DMS153 treated with DMSO at 0.1 percent for 48 hours (cell line): Measurements from ENCODE around the gene WFDC9.
"Not testable (repeated sequence)": the region's sequence is repeated elsewhere in the genome, so short reads cannot be mapped to it uniquely, and the experiment has no call there.

Experiments
- DNase-seq: peaks from one replicate; lab custom pipeline; 2025; ENCODE audit not compliant: unreplicated experiment; lab: John Stamatoyannopoulos, UW

WFDC9 gene

DNA sequence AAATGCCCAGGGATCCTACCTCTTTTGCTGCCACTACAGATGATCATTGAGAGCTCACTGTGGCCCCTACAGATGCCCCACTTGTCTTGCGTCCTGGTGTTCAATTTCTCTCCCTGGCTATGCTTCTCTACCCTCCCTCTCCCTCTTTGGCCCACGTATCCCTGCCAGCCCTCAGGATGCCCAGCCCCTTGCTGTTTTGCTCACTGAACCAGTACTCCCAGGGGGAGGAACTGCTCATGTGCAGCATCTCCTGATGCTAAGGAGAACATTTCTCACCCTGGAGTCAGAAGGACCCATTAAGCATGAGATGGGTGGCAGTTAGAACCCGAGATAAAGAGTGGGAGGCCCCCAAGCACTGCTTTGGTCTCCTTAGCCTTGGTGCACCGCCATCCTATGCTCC is at the start of gene WFDC9:
Gene WFDC9, minus strand, starts transcription at position 101 of the 400 bp plus-strand sequence. CDS start 21,103 bp downstream, outside the sequence.
- DNase-seq, result no peak

DNA sequence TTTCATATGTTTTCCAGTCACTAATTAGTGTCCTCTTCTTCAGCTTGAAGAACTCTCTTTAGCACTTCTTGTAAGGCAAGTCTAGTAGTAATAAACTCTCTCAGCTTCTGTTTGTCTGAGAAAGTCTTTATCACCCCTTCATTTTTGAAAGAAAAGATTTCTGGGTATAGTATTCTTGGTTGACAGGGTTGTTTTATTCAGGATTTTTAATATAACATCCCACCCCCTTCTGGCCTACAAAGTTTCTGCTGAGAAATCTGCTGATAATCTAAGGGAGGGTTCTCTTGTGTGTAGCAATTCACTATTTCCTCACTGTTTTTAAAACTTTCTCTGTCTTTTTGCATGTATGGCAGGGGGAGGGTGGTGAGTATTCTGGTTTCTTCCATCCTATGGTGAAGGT is 48.6 kb upstream of the WFDC9 start:
- no peak for DNase-seq

DNA sequence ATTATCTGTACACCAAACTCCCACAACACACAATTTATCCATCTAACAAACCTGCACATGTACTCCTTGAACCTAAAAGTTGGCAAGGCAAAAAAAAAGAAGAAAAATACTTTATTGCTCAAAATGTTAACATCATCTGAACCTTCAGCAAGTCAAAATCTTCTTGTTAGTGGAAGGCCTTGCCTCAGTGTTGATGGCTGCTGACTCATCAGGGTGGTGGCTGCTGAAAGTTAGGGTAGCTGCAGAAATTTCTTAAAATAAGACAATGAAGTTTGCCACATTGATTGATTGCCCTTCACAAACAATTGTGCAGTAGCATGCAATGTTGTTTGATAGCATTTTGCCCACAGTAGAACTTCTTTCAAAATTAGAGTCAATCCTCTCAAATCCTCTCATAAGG is 41.7 kb upstream of the WFDC9 start:
- DNase-seq, result no peak

DNA sequence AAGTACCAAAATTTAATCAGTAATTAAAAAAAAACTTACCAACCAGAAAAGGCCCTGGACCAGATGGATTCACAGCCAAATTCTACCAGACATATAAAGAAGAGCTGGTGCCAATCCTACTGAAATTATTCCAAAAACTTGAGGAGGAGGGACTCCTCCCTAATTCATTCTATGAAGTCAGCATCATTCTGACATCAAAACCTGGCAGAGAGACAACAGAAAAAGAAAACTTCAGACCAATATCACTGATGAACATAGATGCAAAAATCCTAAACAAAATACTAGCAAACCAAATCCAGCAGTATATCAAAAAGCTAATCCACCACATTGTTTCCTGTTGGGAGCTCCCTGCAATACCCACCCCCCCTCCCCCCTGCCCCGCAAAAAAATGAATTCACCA is 39.1 kb upstream of the WFDC9 start, which contains the start of gene WFDC11:
Gene WFDC11, minus strand, starts transcription at position 101 of the 400 bp plus-strand sequence. CDS start 19,639 bp downstream, outside the sequence.
- DNase-seq, result no peak

DNA sequence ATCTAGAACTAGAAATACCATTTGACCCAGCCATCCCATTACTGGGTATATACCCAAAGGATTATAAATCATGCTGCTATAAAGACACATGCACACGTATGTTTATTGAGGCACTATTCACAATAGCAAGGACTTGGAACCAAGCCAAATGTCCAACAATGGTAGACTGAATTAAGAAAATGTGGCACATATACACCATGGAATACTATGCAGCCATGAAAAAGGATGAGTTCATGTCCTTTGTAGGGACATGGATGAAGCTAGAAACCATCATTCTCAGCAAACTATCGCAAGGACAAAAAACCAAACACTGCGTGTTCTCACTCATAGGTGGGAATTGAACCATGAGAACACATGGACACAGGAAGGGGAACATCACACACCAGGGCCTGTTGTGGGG is 26.0 kb upstream of the WFDC9 start:
- not testable (repeated sequence) for DNase-seq

DNA sequence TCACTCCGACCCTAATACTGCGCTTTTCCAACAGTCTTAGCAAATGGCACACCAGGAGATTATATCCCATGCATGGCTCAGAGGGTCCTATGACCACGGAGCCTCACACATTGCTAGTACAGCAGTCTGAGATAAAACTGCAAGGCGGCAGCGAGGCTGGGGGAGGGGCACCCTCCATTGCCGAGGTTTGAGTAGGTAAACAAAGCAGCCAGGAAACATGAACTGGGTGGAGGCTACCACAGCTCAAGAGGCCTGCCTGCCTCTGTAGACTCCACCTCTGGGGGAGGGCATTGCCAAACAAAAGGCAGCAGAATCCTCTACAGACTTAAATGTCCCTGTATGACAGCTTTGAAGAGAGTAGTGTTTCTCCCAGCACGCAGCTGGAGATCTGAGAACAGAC is 20.6 kb upstream of the WFDC9 start:
- peak; percentile 28 for DNase-seq

DNA sequence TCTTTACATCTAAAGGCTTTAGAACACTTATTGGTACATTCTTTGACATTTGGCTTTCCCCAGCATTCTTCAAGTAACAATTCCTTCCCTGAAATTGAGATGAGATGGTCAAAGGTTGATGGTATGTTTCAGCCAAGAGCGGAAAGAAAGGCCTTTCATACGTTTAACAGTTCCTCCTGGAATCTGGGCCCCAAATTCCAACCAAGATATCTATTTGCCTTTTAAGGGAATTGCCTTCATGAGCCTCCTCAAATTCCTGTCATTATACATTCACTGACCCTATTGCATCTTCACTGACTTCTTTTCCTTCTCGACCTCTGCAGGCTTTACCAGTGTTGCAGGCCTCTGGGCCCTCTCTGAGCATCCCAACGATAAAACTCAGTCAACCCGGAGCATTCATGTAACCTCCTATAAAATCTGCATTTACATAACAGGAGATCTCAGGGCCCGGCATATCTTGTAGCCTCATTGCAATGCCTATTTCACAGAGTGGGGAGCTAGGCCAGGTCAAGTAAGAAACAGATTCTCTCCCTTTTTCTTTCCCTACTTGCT is 18.3 kb upstream of the WFDC9 start:
- DNase-seq, result no peak

DNA sequence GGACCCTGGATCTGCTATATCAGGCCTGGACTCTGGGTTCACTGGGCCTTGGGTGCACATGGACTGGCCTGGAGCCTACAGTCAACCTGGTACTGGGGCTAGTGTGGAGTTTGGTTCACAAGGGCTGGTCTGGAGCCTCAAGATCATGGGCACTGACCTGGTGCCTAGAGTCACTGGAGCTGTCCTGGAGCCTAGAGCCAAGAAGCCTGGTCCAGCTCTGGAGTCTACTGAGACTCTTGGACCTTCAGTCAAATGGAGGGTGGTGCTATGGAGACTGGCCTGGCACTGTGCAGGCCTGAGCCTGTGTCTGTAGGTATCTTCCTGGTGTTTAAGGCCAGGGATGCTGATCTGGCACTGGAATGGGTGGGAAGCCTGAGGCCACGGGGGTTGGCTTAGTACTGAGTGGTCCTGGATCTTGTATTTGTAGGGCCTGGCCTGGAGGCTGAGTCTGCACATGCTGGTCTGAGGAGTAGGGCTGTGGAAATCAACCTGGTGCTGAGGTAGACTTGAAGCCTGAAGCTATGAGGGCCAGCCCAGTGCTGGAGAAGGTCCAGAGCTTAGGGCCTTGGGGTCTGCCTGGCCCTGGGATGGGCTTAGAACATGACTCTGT is 16.5 kb upstream of the WFDC9 start:
- DNase-seq, result no peak

DNA sequence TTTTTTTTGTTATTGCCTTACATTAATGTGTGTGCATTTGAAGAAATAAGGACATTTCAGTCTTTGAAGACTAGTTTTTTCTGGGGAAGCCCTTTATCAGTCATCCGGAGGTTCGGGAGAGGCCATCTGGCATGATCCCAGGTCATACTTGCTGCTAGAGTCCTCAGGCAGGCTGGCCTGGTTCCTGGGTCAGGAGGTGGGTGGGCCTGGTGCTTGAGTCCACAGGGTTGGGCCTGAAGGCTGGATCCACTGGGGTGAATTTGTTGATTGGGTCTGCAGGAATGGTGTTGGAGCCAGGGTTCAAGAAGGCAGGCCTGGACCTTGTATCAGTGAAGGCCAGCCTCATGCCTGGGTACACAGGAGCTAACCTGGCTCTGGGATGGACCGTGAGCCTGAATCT is 15.8 kb upstream of the WFDC9 start:
- no peak for DNase-seq

DNA sequence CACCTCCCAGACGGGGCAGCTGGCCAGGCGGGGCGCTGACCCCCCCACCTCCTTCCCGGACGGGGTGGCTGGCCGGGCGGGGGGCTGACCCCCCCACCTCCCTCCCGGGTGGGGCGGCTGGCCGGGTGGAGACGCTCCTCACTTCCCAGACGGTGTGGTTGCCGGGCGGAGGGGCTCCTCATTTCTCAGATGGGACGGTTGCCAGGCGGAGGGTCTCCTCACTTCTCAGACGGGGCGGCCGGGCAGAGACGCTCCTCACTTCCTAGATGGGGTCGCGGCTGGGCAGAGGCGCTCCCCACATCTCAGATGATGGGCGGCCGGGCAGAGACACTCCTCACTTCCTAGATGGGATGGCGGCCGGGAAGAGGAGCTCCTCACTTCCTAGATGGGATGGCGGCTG is 14.8 kb upstream of the WFDC9 start:
- not testable (repeated sequence) for DNase-seq

DNA sequence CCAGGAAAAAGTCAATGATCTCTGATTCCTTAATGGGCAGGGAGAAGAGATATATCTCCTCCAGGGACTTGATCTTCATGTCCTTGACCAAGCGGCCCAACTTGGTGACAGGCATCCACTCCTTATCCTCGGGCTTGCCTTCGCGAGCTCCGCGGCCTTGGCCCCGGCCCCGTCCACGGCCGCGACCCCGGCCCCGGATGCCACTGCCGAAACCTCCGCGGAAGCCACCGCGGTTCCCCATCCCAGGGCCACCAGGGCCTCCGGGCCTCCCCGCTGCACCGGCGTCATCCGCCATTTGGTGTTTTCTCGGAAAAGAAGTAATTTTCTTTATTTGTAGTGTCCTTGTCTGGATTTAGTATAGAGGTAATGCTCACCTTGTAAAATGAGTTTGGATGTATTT is 10.0 kb upstream of the WFDC9 start:
- DNase-seq, result not testable (repeated sequence)

DNA sequence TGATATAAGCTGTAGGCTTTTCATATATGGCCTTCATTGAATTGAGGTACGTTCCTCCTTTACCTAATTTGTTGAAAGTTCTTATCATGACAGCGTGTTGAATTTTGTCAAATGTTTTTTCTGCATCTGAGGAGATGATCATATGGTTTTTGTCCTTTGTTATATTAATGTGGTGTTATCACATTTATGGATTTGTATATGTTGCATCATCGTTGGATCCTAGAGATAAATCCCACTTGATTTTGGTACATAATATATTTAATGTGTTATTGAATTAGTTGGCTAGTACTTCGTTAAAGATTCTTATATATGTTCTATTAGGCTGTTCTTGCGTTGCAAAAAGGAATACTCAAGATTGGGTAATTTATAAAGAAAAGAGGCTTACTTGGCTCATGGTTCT is 8.6 kb upstream of the WFDC9 start:
- no peak for DNase-seq

DNA sequence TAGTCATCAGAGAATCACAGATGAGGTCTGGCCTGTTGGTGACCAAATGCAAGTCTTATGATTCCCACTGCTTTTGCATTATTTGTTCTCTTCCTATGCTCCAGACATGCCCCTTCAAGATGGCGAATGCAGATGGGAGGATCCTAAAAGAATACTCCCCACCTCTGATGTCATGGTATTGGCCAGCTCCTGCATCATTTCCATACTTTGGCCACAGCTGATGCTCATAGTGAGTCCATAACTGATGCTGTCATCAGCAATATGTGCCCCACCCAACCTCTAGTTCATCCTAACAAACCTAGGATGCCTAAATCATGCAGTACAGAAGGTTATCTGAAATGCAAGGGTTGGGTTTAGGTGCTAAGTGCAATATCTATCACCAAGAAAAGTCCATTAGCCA is 5.4 kb upstream of the WFDC9 start:
- no peak for DNase-seq

DNA sequence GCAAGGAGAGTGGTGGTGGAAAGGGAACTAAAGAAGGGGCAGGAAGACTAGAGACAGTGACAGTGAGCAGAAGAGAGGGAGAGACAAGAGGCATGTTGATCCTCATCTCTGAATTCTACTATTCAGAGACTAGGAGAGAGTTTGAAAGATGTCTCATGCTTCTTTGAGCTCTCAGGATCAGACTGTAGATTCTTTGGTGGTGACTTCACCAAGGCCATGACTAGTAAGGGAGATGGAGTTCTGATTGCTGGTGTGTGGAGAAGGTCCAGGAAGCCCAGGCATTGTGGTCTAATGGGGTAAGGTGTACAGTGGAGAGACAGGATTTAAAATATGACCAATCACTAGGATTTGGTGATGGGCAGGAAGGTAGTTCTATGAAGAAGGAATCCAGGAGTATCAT is 713 bp downstream of the WFDC9 start:
- DNase-seq, result no peak

DNA sequence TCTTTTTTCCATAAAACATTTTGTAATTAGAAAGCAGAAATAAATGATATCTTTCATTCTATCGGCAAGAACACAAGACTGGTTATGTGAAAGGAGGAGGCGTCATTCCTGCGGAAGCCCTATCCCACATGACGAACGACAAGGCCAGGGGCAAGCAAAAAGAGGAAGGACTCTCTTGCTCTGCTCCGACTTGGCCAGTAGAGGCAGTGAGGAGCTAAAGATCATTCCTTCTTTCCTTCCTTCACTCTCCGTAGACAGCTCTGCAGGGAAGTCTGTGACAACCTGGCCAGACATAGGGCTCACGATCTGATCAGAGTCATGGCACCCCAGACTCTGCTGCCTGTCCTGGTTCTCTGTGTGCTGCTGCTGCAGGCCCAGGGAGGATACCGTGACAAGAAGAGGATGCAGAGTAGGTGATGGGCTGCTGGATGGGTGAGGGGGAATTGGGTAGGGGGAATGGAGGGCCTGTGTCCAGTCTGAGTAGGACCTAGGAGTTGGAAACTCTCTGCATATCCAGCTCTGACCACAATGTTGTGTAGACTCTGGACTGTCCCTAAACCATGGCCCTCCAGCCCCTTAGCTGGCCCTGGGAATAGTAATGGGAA is 1.5 kb downstream of the WFDC9 start, which contains the start of gene WFDC10A:
Gene WFDC10A, plus strand, starts transcription at position 244 of the 605 bp plus-strand sequence. Its CDS starts 75 bp downstream, at position 319.
- no peak for DNase-seq

DNA sequence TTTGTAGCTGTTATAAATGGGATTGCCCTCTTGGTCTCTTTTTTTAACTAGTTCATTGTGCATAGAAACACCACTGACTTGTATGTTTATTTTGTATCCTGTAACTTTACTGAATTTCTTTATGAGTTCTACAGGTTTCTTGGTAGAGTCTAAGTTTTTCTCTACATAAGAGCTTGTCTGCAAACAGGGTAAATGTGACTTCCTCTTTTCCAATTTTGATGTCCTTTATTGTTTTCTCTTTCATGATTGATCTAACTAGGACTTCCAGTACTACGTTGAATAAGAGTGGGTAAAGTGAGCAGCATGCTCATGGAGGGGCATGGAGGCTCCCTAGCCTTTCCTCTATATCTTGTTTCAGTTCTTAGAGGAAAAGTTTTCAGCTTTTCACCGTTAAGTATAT is 4.5 kb downstream of the WFDC9 start:
- no peak for DNase-seq

DNA sequence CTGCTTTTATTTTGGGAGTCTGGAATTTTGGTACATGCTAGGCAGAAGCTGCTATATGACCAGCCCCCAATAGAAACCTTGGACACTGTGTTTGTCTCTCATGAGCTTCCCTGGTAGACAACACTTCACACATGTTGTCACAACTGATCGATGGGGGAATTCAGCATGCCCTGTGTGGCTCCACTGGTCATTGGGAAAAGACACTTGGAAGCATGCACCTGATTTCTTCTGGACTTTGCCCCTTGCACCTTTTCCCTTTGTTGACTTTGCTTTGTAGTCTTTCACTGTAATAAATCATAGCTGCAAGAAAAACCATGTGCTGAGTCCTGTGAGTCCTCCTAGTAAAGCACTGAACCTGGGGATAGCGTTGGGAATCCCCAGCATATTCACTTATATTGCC is 9.5 kb downstream of the WFDC9 start:
- no peak for DNase-seq

DNA sequence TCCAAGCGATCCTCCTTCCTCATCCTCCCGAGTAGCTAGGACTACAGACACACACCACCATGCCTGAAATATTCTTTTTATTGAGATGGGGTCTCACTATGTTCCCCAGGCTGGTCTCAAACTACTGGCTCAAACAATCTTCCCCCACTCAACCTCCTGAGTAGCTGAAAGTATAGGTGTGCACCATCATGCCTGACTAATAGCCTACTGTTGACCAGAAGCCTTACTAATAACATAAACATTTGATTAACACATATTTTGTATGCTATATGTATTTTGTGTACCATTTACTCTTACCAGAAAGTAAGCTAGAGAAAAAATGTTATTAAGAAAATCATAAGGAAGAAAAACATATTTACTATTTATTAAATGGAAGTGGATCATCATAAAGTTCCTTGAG is 13.5 kb downstream of the WFDC9 start:
- DNase-seq, result no peak

DNA sequence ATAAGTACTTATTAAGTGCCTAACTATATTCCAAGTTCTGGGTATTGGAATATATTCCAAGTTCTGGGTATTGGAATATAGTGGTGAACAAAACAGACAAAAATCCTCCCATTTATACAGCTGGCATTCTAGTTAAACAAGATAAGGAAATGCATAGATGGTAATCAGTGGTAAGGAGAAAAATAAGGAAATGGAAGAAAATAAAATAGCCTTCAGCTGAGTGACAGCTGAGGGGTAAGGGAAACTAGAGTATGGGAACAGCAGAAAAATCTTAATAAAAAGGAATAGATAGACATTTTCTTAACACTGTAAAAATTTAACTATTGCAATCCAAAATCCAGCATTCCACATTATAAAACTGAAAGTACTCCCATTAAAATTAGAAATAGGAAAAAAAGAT is 18.8 kb downstream of the WFDC9 start:
- DNase-seq, result no peak

DNA sequence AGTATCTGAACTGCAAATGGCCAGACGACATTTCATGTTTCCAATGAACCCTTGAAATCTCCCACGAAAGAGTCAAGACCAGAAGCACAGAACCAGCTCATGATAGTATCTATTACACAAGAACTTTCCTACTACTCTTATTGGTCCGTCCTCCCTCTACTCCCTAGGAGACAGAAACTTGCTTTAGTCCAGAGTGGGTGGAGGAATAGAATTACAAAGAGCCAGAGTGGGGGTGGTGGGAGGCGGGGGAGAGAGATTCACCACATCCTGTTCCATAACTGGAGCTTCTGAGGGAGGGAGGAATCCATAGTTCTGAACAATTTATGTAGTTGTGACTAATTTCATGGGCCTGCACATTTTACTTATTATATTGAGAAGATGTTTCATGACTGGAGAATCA is 20.0 kb downstream of the WFDC9 start:
- no peak for DNase-seq

DNA sequence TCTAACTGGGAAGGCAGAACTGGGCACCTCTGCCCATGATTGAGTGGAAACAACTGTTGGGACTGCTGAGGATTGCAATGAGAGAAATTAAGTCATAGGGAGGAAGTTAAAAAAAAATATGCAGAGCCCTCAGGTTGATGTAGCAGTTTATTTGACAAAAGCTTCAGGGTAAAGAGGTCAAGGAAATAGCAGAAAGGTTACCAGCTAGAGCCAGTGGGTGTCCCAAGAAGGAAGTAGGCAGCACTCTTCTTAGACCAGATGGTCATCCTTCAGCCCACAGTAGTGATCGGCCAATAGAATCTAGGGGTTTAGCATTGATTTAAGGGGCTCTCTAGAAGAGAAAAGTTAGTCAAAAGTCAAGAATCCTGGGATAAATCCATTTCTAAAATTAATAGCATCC is 23.3 kb downstream of the WFDC9 start:
- DNase-seq, result no peak

DNA sequence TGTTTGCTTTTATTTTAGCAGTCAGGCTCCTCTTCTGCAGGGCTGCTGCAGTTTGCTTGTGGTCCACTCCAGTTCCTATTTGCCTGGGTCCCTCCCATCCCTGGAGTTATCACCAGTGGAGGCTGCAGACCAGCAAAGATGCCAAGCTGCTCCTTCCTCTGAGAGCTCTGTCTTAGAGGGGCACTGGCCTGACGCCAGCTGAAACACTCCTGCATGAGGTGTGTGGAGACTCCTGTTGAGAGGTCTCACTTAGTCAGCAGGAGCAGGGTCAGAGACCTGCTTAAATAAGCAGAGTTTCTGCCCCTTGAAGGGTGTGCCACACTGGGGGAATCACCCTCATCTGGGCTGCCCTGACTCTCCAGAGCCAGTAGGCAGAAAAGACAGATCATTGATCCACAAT is 35.8 kb downstream of the WFDC9 start:
- no peak for DNase-seq

DNA sequence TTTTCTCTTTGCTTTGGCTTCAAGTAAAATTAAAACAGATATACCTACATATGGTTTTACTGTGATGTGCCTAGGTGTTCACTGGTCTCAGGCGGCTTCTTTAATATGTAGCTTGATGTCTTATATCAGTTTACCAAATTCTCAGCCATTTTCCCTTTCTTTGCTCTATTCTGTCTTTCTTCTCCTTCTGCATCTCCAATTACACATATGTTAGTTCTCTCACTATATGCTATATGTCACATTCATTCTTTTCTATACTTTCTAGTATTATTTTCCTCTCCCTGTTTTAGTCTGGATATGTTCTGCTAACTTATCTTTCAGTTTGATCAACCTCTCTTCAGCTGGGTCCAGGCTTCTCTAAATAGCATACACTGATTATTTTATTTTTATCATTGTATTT is 37.6 kb downstream of the WFDC9 start:
- no peak for DNase-seq
